OCI-M1 (cell line): ENCODE data around the gene R3HCC1L.

ENCODE experiments used
- DNase-seq: peaks from one replicate; lab custom pipeline; 2025; lab: John Stamatoyannopoulos, UW

R3HCC1L gene

GRCh38 chr10:98231417-98231816 is 97.0 kb downstream of the R3HCC1L start:
- DNase-seq = no peak

- peak; percentile 20 for DNase-seq
These were observed 101.4 kb downstream of the R3HCC1L start for GRCh38 chr10:98235846-98236245.

DNA sequence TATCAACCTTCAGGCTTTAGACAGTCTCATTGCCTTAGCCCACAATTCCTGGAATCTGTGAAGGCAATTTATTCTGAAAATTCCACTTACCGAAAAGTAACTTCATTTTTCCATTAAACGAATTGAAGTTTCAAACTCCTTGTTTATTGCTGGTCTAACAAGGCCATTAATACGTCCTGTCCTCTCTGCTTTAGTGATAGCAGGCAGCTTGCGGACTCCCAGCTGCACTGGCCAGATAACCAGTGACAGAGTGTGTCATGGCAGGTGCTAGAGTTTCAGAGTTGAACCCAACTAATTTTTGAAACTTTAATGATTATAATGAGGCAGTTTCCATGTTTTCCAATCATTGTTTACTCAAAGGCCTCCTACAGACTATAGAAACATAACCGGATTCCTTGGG is 102.4 kb downstream of the R3HCC1L start:
- DNase-seq = peak; percentile 94

DNA sequence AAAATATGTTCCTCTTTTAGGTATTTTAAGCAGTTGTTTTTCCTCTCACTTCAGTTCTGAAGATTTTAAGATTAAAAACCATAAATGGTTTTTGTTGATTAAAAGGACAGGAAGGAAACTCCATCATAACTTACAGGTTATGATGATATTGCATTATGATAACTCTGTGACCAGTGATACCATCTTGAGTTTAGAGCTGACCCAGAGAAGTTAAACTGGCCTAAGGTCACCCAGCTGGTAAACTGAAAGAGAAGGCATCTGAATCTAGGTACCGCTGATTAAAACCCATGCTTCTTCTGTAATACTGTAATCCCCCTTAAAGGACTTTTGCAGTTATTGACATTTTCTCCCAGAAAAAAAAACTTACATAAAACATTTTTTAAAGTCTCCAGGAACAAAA is 103.9 kb downstream of the R3HCC1L start:
- DNase-seq = peak; percentile 66

DNA sequence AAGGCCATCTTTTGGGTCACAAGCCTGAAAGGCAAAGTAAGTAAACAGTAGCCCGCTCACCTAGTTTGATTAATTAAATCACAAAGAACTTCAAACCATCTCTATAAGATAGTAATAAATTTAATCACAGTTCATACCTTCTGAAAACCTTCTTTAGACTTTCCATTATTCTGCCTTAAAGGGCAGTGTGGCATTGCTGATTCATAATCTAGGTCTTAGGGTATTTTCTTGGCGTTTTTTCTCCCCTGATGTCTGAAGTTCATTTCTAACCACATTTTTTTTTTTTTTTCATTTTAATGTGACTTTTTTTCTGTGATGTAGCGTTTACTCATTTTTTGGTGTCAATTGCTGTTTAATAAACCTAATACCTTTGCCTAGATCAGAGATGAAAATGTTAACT is 106.1 kb downstream of the R3HCC1L start:
- DNase-seq = no peak

- DNase-seq = peak; percentile 61
These were observed 108.4 kb downstream of the R3HCC1L start for GRCh38 chr10:98242823-98243222.

DNA sequence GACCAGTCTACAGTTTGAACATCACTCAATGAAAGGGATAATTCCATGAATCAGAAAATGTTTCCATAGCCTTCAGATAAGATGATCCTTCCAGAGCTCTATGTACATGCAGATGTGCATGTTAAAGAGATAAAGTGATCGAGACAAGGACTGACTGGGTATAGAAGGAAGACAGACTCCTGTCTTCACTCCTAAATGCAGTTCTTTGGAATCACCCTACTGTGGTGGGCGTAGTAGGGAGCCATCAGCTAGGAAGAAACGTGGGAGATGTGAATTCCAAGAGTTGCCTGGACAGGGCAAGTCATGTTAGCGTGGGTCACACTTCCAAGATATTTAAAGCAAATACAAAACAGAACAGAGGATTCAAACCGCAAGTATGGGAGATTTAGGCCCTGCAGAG is 109.7 kb downstream of the R3HCC1L start:
- DNase-seq = no peak

GRCh38 chr10:98244586-98244985 is 110.1 kb downstream of the R3HCC1L start:
- DNase-seq = no peak

DNA sequence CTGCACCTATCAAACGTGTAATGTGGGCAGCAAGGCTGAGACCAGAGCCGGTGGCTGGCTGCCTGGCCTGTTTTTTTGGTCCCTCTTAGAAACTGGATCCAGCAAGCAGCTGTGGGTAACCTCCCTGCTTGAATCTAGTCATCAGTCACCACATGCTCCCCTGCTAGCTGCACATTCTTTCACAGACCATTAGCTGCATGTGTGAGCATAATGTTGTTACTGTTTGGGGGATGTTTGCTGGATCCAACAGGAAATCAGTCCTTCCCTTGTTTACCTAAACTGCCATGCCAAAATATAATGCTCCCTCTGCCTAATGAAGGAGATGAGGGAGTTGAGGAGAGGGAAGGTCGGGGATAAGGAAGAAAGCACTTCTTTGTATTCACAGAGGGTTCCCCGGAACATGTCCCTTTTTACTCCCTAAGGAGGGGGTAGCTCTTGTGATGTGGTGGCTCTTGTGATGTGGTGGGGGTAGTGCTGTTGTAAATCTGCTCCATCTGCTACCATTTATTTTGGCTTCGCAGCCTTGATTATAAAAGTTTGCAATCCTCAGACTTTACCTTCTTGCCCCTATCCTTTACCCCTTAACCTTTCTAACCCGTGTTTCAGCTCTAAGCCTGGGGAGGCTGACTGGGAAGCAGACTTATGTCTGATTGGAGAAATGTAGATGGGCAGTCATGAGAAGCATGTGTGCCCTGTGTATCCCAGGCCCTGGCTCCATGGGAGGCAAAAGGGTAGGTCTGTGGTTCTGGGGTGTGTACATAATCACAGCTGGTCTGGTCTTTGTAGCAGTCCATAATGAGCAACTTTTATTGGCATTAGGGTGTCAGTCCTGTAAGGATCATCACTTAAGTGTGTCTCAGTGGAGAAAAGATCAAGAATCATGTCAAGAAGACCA is 112.7 kb downstream of the R3HCC1L start:
- DNase-seq = no peak

DNA sequence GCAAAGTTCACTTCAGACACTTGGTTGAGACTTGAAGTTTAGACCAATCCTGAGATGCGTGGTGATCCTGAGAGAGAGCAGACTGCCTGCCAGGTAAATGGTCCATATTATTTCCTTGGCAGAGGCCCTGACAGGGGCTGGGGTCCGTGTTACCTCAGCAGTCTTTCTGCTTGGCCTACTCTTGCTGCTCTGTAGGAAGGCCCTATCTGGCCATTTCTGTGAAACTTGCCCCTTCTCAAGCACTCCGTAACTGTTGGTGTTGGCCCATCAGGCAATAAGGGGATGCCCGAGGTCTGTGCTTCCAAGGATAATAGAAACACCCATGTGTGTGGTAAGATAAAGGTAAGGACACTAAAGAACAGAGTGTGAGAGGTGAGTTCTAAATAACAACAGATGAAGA is 113.6 kb downstream of the R3HCC1L start:
- DNase-seq = no peak

GRCh38 chr10:98249134-98249533 is 114.7 kb downstream of the R3HCC1L start:
- no peak for DNase-seq

- no peak for DNase-seq
These were observed 116.9 kb downstream of the R3HCC1L start for GRCh38 chr10:98251399-98251798.

DNA sequence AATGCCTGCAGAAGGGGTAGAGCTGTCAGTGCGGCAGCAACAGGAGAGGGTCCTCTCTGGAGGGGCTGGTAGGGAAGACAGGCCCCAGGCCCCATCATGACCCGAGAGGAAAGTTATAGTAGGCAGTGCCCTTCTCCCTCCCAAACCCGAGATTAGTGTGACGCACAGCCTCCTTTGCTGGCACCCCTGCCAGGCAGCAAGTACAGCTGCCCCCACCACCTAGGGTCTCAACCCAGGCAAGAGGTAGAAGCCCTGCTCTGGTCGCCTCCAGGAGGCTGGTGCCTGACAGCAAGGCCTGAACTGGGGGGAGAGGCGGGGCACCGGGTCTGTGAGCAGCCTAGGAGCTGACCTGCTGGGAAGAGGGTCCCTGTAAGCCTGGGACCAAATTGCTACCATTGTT is 118.0 kb downstream of the R3HCC1L start:
- DNase-seq = no peak

DNA sequence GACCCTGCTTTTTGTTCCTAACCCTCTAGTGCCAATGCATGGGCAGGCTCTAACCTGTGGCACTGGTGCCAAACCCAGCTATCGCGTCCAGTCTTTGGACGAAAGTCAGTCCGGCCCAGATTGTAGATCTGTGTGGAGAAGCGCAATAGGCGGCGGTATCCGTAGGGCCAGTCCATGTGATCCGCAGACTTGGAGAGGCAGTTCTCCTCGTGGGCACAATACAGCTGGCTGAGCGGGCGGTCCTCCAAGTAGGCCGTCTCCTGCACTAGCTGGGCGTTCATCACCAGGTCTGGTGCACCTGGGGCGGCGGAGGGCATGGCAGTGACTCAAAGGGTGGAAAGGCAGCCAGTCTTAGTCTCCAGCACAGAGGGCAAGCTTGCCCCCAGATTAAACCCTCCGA is 119.0 kb downstream of the R3HCC1L start:
- no peak for DNase-seq

GRCh38 chr10:98254234-98254974 is 119.9 kb downstream of the R3HCC1L start:
- no peak for DNase-seq

GRCh38 chr10:98255146-98255877 is 120.9 kb downstream of the R3HCC1L start:
- no peak for DNase-seq

DNA sequence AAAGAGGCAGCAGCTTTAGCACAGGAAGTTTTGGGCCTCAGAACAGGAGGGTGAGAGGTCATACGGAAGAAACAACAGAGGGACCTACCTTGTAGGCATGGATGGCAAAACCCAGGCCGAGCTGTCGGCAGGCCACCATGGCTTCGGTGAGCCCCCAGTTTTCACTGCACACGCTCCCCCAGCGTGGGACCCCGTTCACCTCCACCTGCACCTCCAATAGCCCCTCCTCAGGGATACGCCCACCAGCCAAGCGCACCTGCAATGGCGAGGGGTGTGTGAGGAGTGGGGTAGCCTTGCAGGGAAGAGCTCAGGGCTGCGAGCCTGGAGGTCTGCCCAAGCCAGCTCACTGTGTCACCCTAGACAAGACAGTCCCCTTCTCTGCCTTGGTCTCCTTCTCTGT is 122.2 kb downstream of the R3HCC1L start:
- DNase-seq = no peak

- no peak for DNase-seq
These were observed 122.7 kb downstream of the R3HCC1L start for GRCh38 chr10:98257198-98257597.

DNA sequence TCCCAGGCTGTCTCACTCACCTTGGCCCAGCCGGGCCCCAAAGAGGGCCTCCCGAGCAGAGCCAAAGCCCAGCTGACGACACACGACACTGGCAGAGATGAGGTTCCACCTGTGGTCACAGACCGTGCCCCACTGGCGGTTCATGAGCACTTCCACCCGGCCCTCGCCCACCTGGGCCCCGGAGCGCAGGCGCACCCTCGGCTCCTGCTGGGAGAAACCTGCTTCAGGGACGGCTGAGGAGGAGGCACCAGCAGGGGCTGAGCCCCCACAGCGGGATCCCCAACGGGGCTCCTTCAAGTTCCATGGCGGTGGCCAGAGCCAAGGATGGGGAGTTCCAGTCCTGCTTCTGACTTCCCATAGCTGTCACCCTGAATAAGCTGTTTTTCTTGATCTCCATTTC is 123.5 kb downstream of the R3HCC1L start:
- no peak for DNase-seq

DNA sequence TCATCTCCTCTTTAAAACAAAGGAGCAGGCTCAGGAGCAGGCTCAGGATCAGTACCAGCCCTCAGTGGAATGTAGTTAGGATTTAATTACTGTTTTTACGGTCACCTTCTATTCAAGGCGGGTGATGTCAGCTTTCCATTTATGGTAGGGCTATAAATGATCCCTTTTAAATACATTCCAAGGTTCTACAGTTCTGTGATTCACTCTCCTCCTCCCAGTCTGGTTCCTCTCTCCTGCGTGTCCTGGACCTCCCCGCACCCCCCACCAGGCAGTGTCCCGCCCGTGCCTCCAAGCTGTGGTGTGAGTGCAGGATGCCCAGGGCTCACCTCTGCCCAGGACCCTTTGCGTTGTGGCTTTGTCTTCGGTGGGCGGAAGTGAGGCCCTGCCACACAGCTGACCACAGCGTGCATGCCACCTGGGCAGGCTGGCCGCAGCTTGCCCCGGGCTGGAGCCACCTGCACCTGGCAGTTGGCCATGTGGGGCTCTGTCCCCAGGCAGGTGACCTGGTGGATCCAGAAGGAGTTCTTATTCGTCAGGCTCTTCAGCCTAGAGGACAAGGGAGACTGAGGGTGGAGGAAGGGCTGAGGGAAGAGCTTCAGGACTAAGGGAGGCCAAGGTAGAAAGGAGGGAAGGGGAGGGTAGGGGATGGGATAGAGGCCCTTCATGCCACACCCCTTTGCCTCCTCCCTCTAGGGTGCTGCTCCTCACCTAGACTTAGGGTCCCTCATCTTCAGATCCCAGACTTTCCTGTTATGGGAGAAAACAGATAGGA is 124.4 kb downstream of the R3HCC1L start:
- DNase-seq = no peak

- peak; percentile 71 for DNase-seq
These were observed 125.3 kb downstream of the R3HCC1L start for GRCh38 chr10:98259606-98260315.
